IPS-18a (cell line): ENCODE results near the gene CD53.
"Not testable (repeated sequence)": the region's sequence is repeated elsewhere in the genome, so short reads cannot be mapped to it uniquely, and the experiment has no call there.

Source experiments
- H3K27ac ChIP-seq: one replicate; pipeline ENCODE4 v1.5.1; 2013; ENCODE audit warnings: low read length
- H3K27me3 ChIP-seq: one replicate; pipeline ENCODE4 v1.6.1; 2013; ENCODE audit warnings: mild to moderate bottlenecking, low read length; ENCODE audit not compliant: control insufficient read depth, insufficient read depth
- H3K36me3 ChIP-seq: one replicate; pipeline ENCODE4 v1.6.1; 2013; ENCODE audit warnings: low read depth, low read length; ENCODE audit not compliant: control insufficient read depth
- H3K4me1 ChIP-seq: one replicate; pipeline ENCODE4 v1.6.1; 2013; ENCODE audit warnings: low read depth, low read length; ENCODE audit not compliant: control insufficient read depth
- H3K4me3 ChIP-seq: one replicate; pipeline ENCODE4 v1.5.1; 2013; ENCODE audit warnings: low read length
- H3K9ac ChIP-seq: one replicate; pipeline ENCODE4 v1.6.1; 2013; ENCODE audit warnings: mild to moderate bottlenecking, low read length, moderate library complexity
- H3K9me3 ChIP-seq: one replicate; pipeline ENCODE4 v1.6.1; 2013; ENCODE audit warnings: low read depth, low read length; ENCODE audit not compliant: control insufficient read depth

Gene CD53

GRCh38 chr1:110860174-110860573 is 12.8 kb upstream of the CD53 start:
- Histone ChIP-seq H3K4me1 (no peaks in the 10 kb centered on the region), H3K27ac (no peak overlapping the region), H3K36me3 (no peaks in the 10 kb centered on the region), H3K9me3 (peaks cover 8% of the 10 kb centered on the region), H3K4me3 (no peak overlapping the region), H3K9ac (no peak overlapping the region), H3K27me3 (no peaks in the 10 kb centered on the region)

- not testable (repeated sequence) for H3K9ac ChIP-seq, H3K4me1 ChIP-seq, H3K27ac ChIP-seq, H3K9me3 ChIP-seq, H3K4me3 ChIP-seq, H3K27me3 ChIP-seq, H3K36me3 ChIP-seq
These were observed 12.3 kb upstream of the CD53 start for GRCh38 chr1:110860620-110861019.

GRCh38 chr1:110861942-110862341 is 11.0 kb upstream of the CD53 start:
- H3K4me3 ChIP-seq, H3K27ac ChIP-seq, H3K36me3 ChIP-seq, H3K27me3 ChIP-seq, H3K4me1 ChIP-seq, H3K9ac ChIP-seq: not testable (repeated sequence)
- peaks cover 10% of the 10 kb centered on the region for H3K9me3 ChIP-seq

- Histone ChIP-seq H3K27me3 (no peaks in the 10 kb centered on the region), H3K9ac (no peak overlapping the region), H3K4me1 (no peaks in the 10 kb centered on the region), H3K9me3 (peaks cover 10% of the 10 kb centered on the region), H3K36me3 (no peaks in the 10 kb centered on the region), H3K4me3 (no peak overlapping the region), H3K27ac (no peak overlapping the region)
These were observed 8.7 kb upstream of the CD53 start for GRCh38 chr1:110864287-110864686.

GRCh38 chr1:110870721-110871388 is 2.1 kb upstream of the CD53 start:
- Histone ChIP-seq H3K9ac (no peak overlapping the region), H3K27me3 (no peaks in the 10 kb centered on the region), H3K36me3 (no peaks in the 10 kb centered on the region), H3K4me1 (no peaks in the 10 kb centered on the region), H3K4me3 (no peak overlapping the region), H3K27ac (no peak overlapping the region), H3K9me3 (peaks cover 3% of the 10 kb centered on the region)

GRCh38 chr1:110872366-110872744 is 593 bp upstream of the CD53 start:
- Histone ChIP-seq H3K27ac (no peak overlapping the region), H3K27me3 (no peaks in the 10 kb centered on the region), H3K9me3 (no peaks in the 10 kb centered on the region), H3K36me3 (no peaks in the 10 kb centered on the region), H3K4me1 (no peaks in the 10 kb centered on the region), H3K9ac (no peak overlapping the region), H3K4me3 (no peak overlapping the region)

GRCh38 chr1:110873856-110874255 is 908 bp downstream of the CD53 start:
- H3K9ac ChIP-seq: no peak overlapping the region
- H3K4me1 ChIP-seq: no peaks in the 10 kb centered on the region
- H3K27ac ChIP-seq: no peak overlapping the region
- no peaks in the 10 kb centered on the region for H3K9me3 ChIP-seq
- no peak overlapping the region for H3K4me3 ChIP-seq
- no peaks in the 10 kb centered on the region for H3K36me3 ChIP-seq
- H3K27me3 ChIP-seq: no peaks in the 10 kb centered on the region

- H3K36me3 ChIP-seq: no peaks in the 10 kb centered on the region
These were observed 1.6 kb downstream of the CD53 start for GRCh38 chr1:110874324-110875215.

GRCh38 chr1:110875216-110875731 is 2.3 kb downstream of the CD53 start:
- Histone ChIP-seq H3K36me3 (no peaks in the 10 kb centered on the region), H3K27ac (no peak overlapping the region), H3K9ac (no peak overlapping the region), H3K4me1 (no peaks in the 10 kb centered on the region), H3K4me3 (no peak overlapping the region), H3K9me3 (no peaks in the 10 kb centered on the region), H3K27me3 (no peaks in the 10 kb centered on the region)

More at GRCh38 chr1:110874324-110875215, 1.6 kb downstream of the CD53 start:
- Histone ChIP-seq H3K27me3 (no peaks in the 10 kb centered on the region), H3K4me1 (no peaks in the 10 kb centered on the region), H3K4me3 (no peak overlapping the region), H3K9me3 (no peaks in the 10 kb centered on the region), H3K9ac (no peak overlapping the region), H3K27ac (no peak overlapping the region)

- H3K36me3 ChIP-seq: no peaks in the 10 kb centered on the region
- H3K27ac ChIP-seq: no peak overlapping the region
- H3K4me1 ChIP-seq: no peaks in the 10 kb centered on the region
These were observed 3.9 kb downstream of the CD53 start for GRCh38 chr1:110876748-110877341.

GRCh38 chr1:110877364-110877763 is 4.4 kb downstream of the CD53 start:
- no peaks in the 10 kb centered on the region for H3K27me3 ChIP-seq

More at GRCh38 chr1:110876748-110877341, 3.9 kb downstream of the CD53 start:
- Histone ChIP-seq H3K4me3 (no peak overlapping the region), H3K27me3 (no peaks in the 10 kb centered on the region), H3K9ac (no peak overlapping the region), H3K9me3 (no peaks in the 10 kb centered on the region)

More at GRCh38 chr1:110877364-110877763, 4.4 kb downstream of the CD53 start:
- no peaks in the 10 kb centered on the region for H3K36me3 ChIP-seq
- H3K4me3 ChIP-seq: no peak overlapping the region
- H3K9ac ChIP-seq: no peak overlapping the region
- H3K4me1 ChIP-seq: no peaks in the 10 kb centered on the region
- no peaks in the 10 kb centered on the region for H3K9me3 ChIP-seq
- H3K27ac ChIP-seq: no peak overlapping the region
